ENCODE results near the gene HACD4. TPM values are rescaled to one million over a fixed set of nuclear protein-coding genes. Genes with fewer than 3 reads are reported as not detected.

HACD4 gene
- total RNA-seq, 2 experiments from 2014 or later = not detected

DNA sequence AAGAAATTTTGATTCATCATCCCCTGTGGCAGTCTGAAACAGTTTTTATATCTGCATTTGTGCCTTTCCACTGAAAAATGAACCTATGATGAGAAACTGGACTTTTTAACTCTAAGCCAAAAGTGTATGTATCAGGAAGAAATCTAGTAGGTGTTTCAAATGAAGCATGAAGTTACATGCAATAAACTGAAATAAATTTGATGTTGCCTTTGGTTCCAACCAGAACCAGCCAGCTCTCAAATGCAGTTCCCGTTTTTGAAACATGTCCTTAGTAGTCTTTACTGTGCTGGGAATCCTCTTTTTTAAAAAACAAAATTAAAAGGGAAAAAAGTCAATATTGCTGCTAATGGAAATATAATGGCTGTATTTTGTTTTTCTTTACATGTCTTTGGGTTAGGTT, 43.9 kb downstream of the HACD4 start:
- DNase-seq (ENCODE audit: low spot score) = no peak
- no peaks in the 10 kb centered on the region for H3K79me2 ChIP-seq (ENCODE audit: insufficient read depth, low read depth, low read length)
- no peaks in the 10 kb centered on the region for H3K9me2 ChIP-seq (ENCODE audit: insufficient read depth, low read length)
- TF ChIP-seq EZH2phosphoT487 (IDR thresholded peaks at IDR 0.05; ENCODE audit: borderline replicate concordance, low read depth, low read length) = no peak
- TF ChIP-seq, protein P1, sequence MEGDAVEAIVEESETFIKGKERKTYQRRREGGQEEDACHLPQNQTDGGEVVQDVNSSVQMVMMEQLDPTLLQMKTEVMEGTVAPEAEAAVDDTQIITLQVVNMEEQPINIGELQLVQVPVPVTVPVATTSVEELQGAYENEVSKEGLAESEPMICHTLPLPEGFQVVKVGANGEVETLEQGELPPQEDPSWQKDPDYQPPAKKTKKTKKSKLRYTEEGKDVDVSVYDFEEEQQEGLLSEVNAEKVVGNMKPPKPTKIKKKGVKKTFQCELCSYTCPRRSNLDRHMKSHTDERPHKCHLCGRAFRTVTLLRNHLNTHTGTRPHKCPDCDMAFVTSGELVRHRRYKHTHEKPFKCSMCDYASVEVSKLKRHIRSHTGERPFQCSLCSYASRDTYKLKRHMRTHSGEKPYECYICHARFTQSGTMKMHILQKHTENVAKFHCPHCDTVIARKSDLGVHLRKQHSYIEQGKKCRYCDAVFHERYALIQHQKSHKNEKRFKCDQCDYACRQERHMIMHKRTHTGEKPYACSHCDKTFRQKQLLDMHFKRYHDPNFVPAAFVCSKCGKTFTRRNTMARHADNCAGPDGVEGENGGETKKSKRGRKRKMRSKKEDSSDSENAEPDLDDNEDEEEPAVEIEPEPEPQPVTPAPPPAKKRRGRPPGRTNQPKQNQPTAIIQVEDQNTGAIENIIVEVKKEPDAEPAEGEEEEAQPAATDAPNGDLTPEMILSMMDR (conservative IDR thresholded peaks at IDR 0.05; ENCODE audit: low read length) = no peak
- ChIA-PET CTCF (ENCODE audit: unreplicated experiment) (no interaction called here), POLR2A (interaction anchor here (0.6 to 3.1 kb wide), 3 partner anchors 10 to 117 kb away, joined by 3 to 13 read pairs (median 3); no protein-coding TSS in a partner anchor)
- H4K20me1 ChIP-seq (ENCODE audit: insufficient read depth, low read length) = no peaks in the 10 kb centered on the region
- H2AFZ ChIP-seq (ENCODE audit: low read length) = peak overlapping the region; percentile 14; the same call in 1 of the 2 replicates
- H3K4me2 ChIP-seq (ENCODE audit: low read length) = peak overlapping the region; percentile 30; the same call in 1 of the 2 replicates
- no peaks in the 10 kb centered on the region for H3K36me3 ChIP-seq (ENCODE audit: insufficient read depth, low read length)
- no peak overlapping the region for H3K4me3 ChIP-seq (ENCODE audit: low read depth, low read length, poor library complexity, severe bottlenecking)
- H3K9me3 ChIP-seq (ENCODE audit: low read length) = no peaks in the 10 kb centered on the region
- H3K27ac ChIP-seq (ENCODE audit: low read depth, low read length, poor library complexity, severe bottlenecking) = no peak overlapping the region
- no TSS peak for BruUV-seq (replicated peaks)
- H3K4me1 ChIP-seq (ENCODE audit: insufficient read depth, low read length, poor library complexity, severe bottlenecking) = peaks cover 28% of the 10 kb centered on the region
- intact Hi-C loops (cut with micrococcal nuclease; ENCODE audit: unreplicated experiment) = no loop called here

DNA sequence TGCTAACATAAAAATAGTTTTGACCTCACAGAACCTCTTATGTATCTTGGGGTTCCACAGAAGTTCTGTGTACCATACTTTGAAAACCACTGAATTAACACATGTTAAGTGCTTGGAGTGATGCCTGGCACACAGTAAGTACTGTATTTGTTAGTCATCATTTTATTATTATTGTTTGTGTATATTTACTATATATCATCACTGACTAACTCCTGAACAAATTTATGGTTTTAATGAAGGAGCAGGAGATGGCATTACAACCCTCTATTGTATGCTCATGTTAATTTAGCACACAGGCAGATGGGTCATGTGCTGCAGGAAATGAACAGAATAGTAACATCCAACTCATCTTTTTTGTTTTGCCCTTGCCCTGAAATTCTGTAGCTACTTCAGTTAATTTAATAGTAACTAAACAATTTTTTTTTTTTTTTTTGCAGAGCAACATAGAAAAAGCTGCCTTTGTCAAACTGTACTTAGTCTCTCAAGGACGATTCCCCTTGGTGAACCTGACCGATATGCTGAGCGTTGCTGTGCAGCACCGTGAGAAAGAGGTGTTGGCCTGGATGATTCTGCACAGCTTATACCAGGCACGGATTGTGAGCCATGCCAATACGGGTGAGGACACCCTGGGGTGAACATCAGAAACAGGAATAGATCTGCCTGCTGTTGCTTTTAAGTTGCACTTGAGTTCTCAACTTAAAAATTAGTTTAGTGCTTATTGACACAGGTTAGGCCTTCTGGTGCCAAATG, 45.4 kb downstream of the HACD4 start:
- Histone ChIP-seq H3K27ac (ENCODE audit: low read depth, low read length, poor library complexity, severe bottlenecking) (no peak overlapping the region), H3K4me2 (ENCODE audit: low read length) (no peak overlapping the region), H2AFZ (ENCODE audit: low read length) (no peak overlapping the region), H3K9me3 (ENCODE audit: low read length) (no peaks in the 10 kb centered on the region), H3K36me3 (ENCODE audit: insufficient read depth, low read length) (no peaks in the 10 kb centered on the region), H3K79me2 (ENCODE audit: insufficient read depth, low read depth, low read length) (no peaks in the 10 kb centered on the region), H3K4me3 (ENCODE audit: low read depth, low read length, poor library complexity, severe bottlenecking) (no peak overlapping the region), H4K20me1 (ENCODE audit: insufficient read depth, low read length) (no peaks in the 10 kb centered on the region), H3K4me1 (ENCODE audit: insufficient read depth, low read length, poor library complexity, severe bottlenecking) (peaks cover 39% of the 10 kb centered on the region), H3K9me2 (ENCODE audit: insufficient read depth, low read length) (no peaks in the 10 kb centered on the region)
- CTCF ChIA-PET (ENCODE audit: unreplicated experiment) = no interaction called here
- POLR2A ChIA-PET = interaction anchor here (0.6 to 1.4 kb wide), 4 partner anchors 9 to 371 kb away, joined by 3 to 5 read pairs (median 4); no protein-coding TSS in a partner anchor
- TF ChIP-seq, protein P1 (conservative IDR thresholded peaks at IDR 0.05; ENCODE audit: low read length) = no peak
- TF ChIP-seq EZH2phosphoT487 (IDR thresholded peaks at IDR 0.05; ENCODE audit: borderline replicate concordance, low read depth, low read length) = no peak
- BruUV-seq (replicated peaks) = no TSS peak
- intact Hi-C loops (cut with micrococcal nuclease; ENCODE audit: unreplicated experiment) = no loop called here
- no peak for DNase-seq (ENCODE audit: low spot score)

- intact Hi-C loops (cut with micrococcal nuclease; ENCODE audit: unreplicated experiment) = loop anchor here (5.0 kb wide), 1 partner anchor 113 kb away; no protein-coding TSS in a partner anchor
- TF ChIP-seq, protein P1 (conservative IDR thresholded peaks at IDR 0.05; ENCODE audit: low read length) = no peak
- no peak for TF ChIP-seq EZH2phosphoT487 (IDR thresholded peaks at IDR 0.05; ENCODE audit: borderline replicate concordance, low read depth, low read length)
- Histone ChIP-seq H3K9me2 (ENCODE audit: insufficient read depth, low read length) (no peaks in the 10 kb centered on the region), H3K79me2 (ENCODE audit: insufficient read depth, low read depth, low read length) (no peaks in the 10 kb centered on the region), H3K4me2 (ENCODE audit: low read length) (no peak overlapping the region), H3K27ac (ENCODE audit: low read depth, low read length, poor library complexity, severe bottlenecking) (no peak overlapping the region), H3K4me1 (ENCODE audit: insufficient read depth, low read length, poor library complexity, severe bottlenecking) (peaks cover 43% of the 10 kb centered on the region), H3K4me3 (ENCODE audit: low read depth, low read length, poor library complexity, severe bottlenecking) (no peak overlapping the region), H2AFZ (ENCODE audit: low read length) (no peak overlapping the region), H3K36me3 (ENCODE audit: insufficient read depth, low read length) (no peaks in the 10 kb centered on the region), H3K9me3 (ENCODE audit: low read length) (no peaks in the 10 kb centered on the region), H4K20me1 (ENCODE audit: insufficient read depth, low read length) (no peaks in the 10 kb centered on the region)
- DNase-seq (ENCODE audit: low spot score) = no peak
- CTCF ChIA-PET (ENCODE audit: unreplicated experiment) = no interaction called here
- POLR2A ChIA-PET = interaction anchor here (1.4 to 1.8 kb wide), 2 partner anchors 9 to 95 kb away, joined by 3 to 9 read pairs; no protein-coding TSS in a partner anchor
- no TSS peak for BruUV-seq (replicated peaks)
These were observed 46.9 kb downstream of the HACD4 start for GRCh38 chr9:20984506-20984905.

Data from OCI-LY7 (cell line).